SU-DHL-6 (cell line): ENCODE data around the gene CLDN10.

ENCODE experiments used
- CTCF ChIP-seq: fragments of 200-600 bp; sonication (generic); IDR thresholded peaks from one replicate; pipeline ENCODE4 v1.5.1; 2017; ENCODE audit warnings: antibody characterized with exemption, mild to moderate bottlenecking, low read length, moderate library complexity; ENCODE audit not compliant: insufficient read depth, poor library complexity, severe bottlenecking
- EZH2phosphoT487 ChIP-seq: fragments of 200-600 bp; sonication (generic), shearing (Covaris generic); conservative IDR thresholded peaks from 2 replicates; pipeline ENCODE4 v1.6.1; 2018; ENCODE audit warnings: mild to moderate bottlenecking, antibody characterized with exemption, low read length, moderate library complexity, mixed read lengths

- TF ChIP-seq CTCF (no peak), EZH2phosphoT487 (no peak)
These were observed 41.6 kb upstream of the CLDN10 start for GRCh38 chr13:95510950-95511349.
